GM12874 (cell line): Measurements from ENCODE around the gene FAM131B.

Experiments
- TF ChIP-seq, protein P1 (sequence below): IDR thresholded peaks from 2 replicates; pipeline ENCODE4 v1.5.1; 2011; ENCODE audit warnings: low read depth, mild to moderate bottlenecking, control low read depth, low read length, moderate library complexity; ENCODE audit not compliant: insufficient read depth

The FAM131B gene

DNA sequence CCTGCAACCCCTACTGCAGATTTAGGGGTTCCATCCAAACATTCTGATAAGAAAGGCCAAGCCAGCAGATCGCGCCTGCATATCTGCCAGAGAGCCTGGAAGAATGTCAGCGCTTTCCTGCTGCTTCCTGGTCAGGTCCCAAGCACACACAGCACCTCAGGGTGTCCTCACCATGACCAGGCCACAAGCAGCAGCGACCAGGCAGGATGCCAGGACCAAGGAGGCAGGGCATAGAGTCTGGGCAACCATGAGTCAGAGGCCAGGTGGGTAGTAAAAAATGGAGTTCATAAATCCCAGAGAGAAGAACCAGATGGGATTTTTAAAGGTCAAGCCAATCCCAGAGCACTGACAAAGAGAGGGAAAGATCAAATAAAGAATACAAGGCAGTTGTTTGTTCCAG is 5.5 kb upstream of the FAM131B start:
- TF ChIP-seq, protein P1, sequence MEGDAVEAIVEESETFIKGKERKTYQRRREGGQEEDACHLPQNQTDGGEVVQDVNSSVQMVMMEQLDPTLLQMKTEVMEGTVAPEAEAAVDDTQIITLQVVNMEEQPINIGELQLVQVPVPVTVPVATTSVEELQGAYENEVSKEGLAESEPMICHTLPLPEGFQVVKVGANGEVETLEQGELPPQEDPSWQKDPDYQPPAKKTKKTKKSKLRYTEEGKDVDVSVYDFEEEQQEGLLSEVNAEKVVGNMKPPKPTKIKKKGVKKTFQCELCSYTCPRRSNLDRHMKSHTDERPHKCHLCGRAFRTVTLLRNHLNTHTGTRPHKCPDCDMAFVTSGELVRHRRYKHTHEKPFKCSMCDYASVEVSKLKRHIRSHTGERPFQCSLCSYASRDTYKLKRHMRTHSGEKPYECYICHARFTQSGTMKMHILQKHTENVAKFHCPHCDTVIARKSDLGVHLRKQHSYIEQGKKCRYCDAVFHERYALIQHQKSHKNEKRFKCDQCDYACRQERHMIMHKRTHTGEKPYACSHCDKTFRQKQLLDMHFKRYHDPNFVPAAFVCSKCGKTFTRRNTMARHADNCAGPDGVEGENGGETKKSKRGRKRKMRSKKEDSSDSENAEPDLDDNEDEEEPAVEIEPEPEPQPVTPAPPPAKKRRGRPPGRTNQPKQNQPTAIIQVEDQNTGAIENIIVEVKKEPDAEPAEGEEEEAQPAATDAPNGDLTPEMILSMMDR, result no peak

- TF ChIP-seq, protein P1, result no peak
Observed at GRCh38 chr7:143363016-143363937, 764 bp upstream of the FAM131B start.

- TF ChIP-seq, protein P1, result no peak
Observed at GRCh38 chr7:143361552-143362130, 872 bp downstream of the FAM131B start.

DNA sequence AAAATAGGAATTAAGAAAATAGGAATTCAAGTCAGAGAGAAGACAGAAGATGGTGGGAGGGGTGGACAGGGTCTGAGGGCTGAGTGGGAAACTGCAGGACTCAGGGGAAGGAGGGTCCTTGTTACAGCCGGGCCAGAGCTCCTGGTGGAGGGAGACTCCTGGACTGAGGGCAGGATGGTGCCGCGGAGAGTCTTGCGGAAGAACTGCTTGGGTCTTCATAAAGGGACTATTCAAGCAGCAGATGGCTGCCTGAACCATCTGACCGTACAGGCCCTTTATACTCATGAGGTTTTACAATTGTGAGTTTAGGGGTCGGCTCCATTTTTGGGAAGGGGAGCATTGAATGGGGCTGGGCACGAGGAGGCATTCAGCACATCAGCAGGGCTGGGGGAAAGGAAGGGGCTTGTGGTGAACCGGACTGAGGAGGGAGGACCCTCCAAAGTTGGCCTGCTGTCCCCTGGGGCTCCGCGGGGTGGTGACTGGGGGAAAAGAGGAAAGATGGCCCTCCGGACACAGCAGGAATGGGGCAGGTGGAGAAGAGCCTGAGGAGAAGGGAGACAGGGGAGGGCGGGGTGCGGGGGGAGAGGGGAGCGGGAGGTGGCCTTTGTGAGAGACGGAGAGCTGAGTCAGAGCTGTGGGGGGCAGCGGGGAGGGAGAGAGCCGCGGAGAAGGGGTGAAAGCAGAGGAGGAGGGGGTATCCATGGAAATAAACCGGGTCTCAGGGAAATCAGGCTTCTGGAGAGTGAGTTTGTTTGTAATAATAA is 1.5 kb downstream of the FAM131B start:
- TF ChIP-seq, protein P1, result no peak

DNA sequence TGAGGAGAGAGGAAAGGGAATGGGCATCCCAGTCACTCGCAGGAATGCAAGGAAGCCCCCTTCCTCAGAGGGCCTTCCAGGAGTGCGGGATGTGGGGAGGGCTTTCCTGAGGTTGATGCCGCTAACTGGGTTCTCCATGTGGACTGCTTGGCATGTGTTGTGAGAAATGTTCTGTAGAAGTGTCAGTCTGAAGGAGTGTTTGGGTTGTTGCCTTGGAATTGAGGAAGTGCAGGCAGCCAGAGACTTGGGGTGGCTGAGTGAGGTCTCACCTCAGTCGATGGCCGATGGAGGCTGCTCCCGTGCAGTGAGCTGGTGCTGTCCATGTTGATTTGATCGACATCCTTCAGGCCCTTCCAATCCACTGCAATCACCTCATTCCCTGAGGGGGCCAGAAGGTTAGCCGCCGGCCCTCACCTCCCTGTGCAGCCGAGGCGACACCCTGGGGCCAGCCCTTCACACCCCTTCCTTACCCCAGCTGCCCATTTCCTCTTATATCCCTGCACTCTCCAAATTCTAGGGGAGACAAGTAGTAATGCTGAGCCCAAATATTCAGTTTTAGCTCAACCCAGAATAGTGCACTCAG is 2.7 kb downstream of the FAM131B start:
- TF ChIP-seq, protein P1, result no peak

DNA sequence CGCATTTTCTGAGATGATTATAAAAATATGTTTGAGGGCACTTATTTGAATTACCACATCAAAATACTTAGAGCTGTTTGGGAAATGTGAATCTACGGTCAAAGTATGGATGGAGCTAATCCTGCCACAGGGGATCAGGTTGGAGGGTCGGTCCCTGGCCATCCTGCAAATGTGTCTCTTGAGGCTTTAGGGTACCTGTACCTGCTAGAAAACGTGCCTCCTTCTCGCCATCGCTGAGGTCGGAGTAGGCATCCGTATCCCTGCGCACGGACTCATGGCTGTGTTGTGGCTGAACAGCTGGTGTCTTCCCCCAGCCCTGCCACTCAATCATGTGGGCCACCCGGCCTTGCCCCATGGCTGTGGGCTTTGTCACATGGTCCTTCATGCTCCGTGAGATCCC is 3.9 kb downstream of the FAM131B start:
- TF ChIP-seq, protein P1, result no peak
